ENCODE results near the gene CCDC137. TPM values are rescaled to one million over a fixed set of nuclear protein-coding genes. Genes with fewer than 3 reads are reported as not detected.

Gene CCDC137
- total and polyA plus RNA-seq, 2 of the 13 experiments (the other 11 are each of a cell fraction or from before 2014, with no cell fraction given) = 14.6 to 39.1 TPM

DNA sequence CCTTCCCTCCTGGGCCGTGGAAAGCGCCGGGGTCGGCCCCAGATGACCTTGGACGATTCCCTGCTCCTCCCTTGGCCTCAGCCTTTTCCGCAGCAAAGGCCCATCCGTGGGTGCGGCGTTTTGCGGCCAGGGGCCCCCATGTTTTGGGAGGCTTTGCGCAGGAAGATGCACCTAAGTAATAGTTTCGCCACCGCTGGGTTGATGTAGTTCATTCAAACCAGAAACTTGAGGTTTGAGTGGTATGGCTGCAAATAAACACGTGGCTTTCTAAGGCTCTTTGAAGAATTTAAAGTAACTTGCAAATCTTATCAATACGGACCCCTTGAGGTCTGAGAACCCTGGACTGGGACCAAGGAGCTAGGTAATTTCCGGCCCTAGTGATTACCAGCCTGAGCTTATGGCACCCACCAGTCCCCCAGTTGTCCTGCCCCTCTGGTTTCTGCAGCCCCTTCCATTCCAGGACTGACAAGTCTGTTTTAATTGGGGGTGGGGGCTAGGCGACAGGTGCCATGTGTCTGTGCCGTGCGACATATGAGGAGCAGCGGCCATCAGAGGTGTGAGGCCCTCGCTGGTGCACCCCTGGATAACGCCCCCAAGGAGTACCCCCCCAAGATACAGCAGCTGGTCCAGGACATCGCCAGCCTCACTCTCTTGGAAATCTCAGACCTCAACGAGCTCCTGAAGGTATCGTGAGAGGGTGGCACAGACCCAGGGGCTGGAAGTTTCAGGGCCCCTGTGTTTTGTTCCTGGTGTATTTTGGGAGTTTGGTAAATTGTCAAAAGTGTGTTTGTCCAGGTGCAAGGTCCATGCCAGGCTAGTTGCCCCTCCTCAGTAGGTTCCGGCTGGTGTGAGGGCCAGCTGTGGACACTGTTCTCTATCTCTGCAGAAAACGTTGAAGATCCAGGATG lies 37.5 kb downstream of the CCDC137 start (continued):
- TF ChIP-seq JARID2 (CRISPR knock-in tag; IDR thresholded peaks at IDR 0.05; ENCODE audit: insufficient replicate concordance) = no peak
- peak; percentile 61; the same call in 1 of the 2 replicates for TF ChIP-seq HNRNPL (IDR thresholded peaks at IDR 0.05; ENCODE audit: low read depth, low read length)
- TF ChIP-seq SOX5 (CRISPR knock-in tag; IDR thresholded peaks at IDR 0.05; ENCODE audit: borderline replicate concordance) = no peak
- TF ChIP-seq, protein P1, sequence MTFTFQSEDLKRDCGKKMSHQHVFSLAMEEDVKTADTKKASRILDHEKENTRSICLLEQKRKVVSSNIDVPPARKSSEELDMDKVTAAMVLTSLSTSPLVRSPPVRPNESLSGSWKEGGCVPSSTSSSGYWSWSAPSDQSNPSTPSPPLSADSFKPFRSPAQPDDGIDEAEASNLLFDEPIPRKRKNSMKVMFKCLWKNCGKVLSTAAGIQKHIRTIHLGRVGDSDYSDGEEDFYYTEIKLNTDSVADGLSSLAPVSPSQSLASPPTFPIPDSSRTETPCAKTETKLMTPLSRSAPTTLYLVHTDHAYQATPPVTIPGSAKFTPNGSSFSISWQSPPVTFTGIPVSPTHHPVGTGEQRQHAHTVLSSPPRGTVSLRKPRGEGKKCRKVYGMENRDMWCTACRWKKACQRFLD (CRISPR knock-in tag; IDR thresholded peaks at IDR 0.05; ENCODE audit: borderline replicate concordance) = no peak
- peak; percentile 19; the same call in 1 of the 2 replicates for TF ChIP-seq ZNF274 (CRISPR knock-in tag; IDR thresholded peaks at IDR 0.05)
- TF ChIP-seq KDM5A (IDR thresholded peaks at IDR 0.05; ENCODE audit: borderline replicate concordance, low read length) = no peak
- TF ChIP-seq HIC2 (CRISPR knock-in tag; IDR thresholded peaks at IDR 0.05; ENCODE audit: low read depth) = peak; percentile 63; the same call in 1 of the 2 replicates
- TF ChIP-seq EZH2 (conservative IDR thresholded peaks at IDR 0.05; ENCODE audit: low read depth, low read length) = no peak
- TF ChIP-seq REXO4 (CRISPR knock-in tag; IDR thresholded peaks at IDR 0.05; ENCODE audit: borderline replicate concordance) = no peak
- no peak for TF ChIP-seq POLR2A (IDR thresholded peaks at IDR 0.05; ENCODE audit: insufficient read depth in 1 of 2, low read depth in 2 of 2, low read length in 2 of 2)
- TF ChIP-seq ZNF605 (CRISPR knock-in tag; IDR thresholded peaks at IDR 0.05) = peak; percentile 82; the same call in 1 of the 2 replicates
- TF ChIP-seq CREB1 (IDR thresholded peaks at IDR 0.05) = no peak
- TF ChIP-seq CREB1 (CRISPR knock-in tag; IDR thresholded peaks at IDR 0.05) = no peak
- no peak for TF ChIP-seq ZNF629 (CRISPR knock-in tag; conservative IDR thresholded peaks at IDR 0.05)
- no peak for TF ChIP-seq YEATS4 (CRISPR knock-in tag; IDR thresholded peaks at IDR 0.05; ENCODE audit: borderline replicate concordance)
- no peak for TF ChIP-seq TAF1 (CRISPR knock-in tag; IDR thresholded peaks at IDR 0.05)
- no peak for TF ChIP-seq ZFP36L2 (CRISPR knock-in tag; IDR thresholded peaks at IDR 0.05)
- no peak for TF ChIP-seq IRF2 (CRISPR knock-in tag; IDR thresholded peaks at IDR 0.05)
- 0 out of 2 replicates have a peak, but pooled peaks have one; percentile 5 for TF ChIP-seq ZNF713 (CRISPR knock-in tag; IDR thresholded peaks at IDR 0.05)
- TF ChIP-seq ETV5 (CRISPR knock-in tag; IDR thresholded peaks at IDR 0.05; ENCODE audit: borderline replicate concordance) = no peak
- peak; percentile 58; the same call in 1 of the 2 replicates for TF ChIP-seq NFIB (CRISPR knock-in tag; IDR thresholded peaks at IDR 0.05; ENCODE audit: borderline replicate concordance)
- TF ChIP-seq SP1 (IDR thresholded peaks at IDR 0.05) = no peak
- no peak for TF ChIP-seq SP1 (CRISPR knock-in tag; IDR thresholded peaks at IDR 0.05)
